Subcutaneous adipose tissue (tissue), 4 donors: ENCODE results near the gene GPR55. TPM values are rescaled to one million over a fixed set of nuclear protein-coding genes. Genes with fewer than 3 reads are reported as not detected.

ENCODE experiments used
- total RNA-seq, 4 donors: library from RNA; depleted of rRNA; stranded (reverse); fragments of >200 nt; gene quantifications; one replicate each; pipeline ENCODE4 v1.1.0, GENCODE V29; 2016
- TF ChIP-seq, protein P1 (sequence below): fragments of 450-650 bp; IDR thresholded peaks from one replicate; pipeline ENCODE4 v1.5.1; 2016; ENCODE audit warnings: low read depth, mild to moderate bottlenecking, control low read depth, antibody characterized with exemption, moderate library complexity

Gene GPR55
- total RNA-seq, 4 donors from 2014 or later, result under 0.01 to 0.38 (median 0.17) TPM; not detected in 1

DNA sequence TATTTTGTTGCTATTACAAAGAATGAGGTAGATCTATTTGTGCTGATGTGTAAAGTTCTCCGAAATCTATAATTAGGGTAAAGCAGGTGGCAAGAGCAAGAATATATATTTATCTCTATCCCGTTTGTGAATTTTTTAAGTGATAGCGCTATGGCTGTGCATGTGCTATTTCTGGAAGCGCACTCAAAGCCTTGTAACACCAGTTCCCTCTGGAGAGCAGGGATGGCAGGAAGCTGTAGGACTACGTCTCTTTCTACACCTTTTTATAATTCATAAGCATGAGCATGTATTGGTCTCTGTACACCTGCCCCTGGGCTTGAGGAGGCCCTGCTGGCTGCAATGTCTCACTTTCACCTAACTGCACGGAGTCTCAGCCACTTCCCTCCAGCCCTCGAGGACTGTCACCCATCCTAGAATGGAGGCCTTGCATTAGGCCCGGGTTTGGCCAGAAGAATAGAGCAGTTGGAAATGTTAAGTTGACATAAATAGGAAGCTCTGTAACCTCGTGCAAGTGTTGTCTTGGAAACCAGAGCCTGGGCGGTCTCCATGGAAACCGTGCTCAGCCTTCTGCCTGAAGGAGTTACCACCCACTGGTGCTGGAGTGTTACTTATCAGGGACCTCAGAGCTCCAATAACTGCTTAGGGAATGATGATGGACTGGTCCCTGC lies 39.4 kb downstream of the GPR55 start:
- TF ChIP-seq, protein P1, sequence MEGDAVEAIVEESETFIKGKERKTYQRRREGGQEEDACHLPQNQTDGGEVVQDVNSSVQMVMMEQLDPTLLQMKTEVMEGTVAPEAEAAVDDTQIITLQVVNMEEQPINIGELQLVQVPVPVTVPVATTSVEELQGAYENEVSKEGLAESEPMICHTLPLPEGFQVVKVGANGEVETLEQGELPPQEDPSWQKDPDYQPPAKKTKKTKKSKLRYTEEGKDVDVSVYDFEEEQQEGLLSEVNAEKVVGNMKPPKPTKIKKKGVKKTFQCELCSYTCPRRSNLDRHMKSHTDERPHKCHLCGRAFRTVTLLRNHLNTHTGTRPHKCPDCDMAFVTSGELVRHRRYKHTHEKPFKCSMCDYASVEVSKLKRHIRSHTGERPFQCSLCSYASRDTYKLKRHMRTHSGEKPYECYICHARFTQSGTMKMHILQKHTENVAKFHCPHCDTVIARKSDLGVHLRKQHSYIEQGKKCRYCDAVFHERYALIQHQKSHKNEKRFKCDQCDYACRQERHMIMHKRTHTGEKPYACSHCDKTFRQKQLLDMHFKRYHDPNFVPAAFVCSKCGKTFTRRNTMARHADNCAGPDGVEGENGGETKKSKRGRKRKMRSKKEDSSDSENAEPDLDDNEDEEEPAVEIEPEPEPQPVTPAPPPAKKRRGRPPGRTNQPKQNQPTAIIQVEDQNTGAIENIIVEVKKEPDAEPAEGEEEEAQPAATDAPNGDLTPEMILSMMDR, result no peak

DNA sequence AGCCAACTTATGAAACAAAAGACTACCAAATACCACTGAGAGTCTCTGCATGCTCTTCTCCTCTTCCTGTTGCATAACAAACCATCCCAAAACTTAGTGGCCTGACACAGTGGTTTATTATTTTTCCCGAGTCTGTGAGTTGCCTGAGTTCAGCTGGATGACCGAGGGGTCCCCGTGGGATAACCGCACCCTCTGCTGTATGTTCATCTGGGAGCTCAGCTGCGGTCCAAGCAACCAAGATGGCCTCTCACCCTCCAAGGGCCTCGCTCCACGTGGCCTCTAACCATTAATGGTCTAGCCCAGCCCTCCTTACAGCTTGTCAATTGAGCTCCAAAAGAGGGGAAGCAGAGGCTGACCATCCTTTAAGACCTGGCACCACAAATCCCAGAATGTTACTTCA lies 43.2 kb downstream of the GPR55 start:
- TF ChIP-seq, protein P1, result no peak

DNA sequence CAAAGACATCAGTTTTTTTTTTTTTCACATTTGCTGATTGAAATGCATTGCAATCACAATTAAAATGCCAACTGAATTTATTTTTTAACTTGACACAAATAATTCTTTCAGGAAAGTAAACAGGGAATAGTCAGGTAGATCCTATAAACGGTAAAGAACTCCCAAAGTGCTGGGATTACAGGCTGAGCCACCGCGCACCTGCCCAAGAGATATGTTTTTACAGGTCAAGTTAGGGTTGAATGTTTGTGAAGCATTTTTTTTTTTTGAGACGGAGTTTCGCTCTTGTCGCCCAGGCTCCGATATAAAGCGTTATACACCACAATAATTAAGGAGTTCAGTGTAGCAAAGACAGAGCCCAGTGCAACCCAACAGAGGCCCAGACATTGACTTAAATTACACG lies 45.2 kb downstream of the GPR55 start:
- TF ChIP-seq, protein P1, result no peak

DNA sequence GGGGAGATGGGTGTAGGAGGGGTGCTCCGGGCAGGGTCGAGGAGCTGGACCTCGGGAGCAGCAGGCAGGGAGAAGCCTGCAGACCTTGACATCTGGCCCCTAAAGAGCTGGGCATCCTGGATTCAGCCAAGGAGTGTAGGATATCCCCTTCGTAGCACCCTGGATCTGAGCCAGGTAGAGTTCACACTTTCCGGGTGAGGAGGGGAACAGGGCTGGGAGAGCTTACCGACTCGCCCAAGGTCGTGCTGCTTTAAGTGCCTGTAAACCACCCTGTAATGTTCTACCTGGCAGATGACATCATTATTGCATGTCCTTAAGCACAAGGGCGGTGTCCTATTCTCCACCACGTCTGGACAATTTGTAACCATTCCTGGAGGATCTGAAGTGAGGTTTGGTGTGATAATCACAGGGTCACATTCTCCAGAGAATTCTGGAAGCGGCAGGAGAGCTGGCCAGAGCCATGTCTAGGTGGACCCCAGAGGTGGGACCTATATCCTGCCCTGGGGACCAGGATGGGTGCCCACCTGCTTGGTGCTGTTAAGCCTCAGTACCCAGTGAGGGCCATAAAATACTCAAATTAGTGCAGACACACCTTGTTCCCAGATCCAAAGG lies 45.7 kb downstream of the GPR55 start:
- TF ChIP-seq, protein P1, result no peak

DNA sequence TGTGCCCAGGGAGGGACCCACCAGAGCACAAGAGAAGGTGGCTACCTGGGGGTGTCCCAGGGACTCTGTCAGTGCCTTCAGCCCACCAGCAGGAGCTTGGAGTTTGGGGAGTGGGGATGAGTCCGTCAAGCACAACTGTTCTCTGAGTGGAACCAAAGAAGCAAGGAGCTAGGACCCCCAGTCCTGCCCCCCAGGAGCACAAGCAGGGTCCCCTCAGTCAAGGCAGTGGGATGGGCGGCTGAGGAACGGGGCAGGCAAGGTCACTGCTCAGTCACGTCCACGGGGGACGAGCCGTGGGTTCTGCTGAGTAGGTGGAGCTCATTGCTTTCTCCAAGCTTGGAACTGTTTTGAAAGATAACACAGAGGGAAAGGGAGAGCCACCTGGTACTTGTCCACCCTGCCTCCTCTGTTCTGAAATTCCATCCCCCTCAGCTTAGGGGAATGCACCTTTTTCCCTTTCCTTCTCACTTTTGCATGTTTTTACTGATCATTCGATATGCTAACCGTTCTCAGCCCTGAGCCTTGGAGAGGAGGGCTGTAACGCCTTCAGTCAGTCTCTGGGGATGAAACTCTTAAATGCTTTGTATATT lies 46.3 kb downstream of the GPR55 start:
- TF ChIP-seq, protein P1, result no peak

DNA sequence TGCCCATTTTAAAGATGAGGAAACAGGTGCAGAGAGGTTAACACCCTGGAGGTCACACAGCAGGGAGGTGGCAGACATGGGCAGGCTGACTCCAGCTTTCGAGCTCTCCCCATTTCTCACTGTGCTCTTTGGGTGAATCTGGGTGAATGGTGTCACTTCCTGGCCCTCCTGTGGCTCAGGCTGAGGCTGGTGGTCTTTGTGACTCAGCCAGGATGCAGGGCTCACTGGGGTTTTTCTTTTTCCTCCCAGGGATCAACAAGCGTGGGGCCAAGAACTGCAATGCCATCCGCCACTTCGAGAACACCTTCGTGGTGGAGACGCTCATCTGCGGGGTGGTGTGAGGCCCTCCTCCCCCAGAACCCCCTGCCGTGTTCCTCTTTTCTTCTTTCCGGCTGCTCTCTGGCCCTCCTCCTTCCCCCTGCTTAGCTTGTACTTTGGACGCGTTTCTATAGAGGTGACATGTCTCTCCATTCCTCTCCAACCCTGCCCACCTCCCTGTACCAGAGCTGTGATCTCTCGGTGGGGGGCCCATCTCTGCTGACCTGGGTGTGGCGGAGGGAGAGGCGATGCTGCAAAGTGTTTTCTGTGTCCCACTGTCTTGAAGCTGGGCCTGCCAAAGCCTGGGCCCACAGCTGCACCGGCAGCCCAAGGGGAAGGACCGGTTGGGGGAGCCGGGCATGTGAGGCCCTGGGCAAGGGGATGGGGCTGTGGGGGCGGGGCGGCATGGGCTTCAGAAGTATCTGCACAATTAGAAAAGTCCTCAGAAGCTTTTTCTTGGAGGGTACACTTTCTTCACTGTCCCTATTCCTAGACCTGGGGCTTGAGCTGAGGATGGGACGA lies 47.1 kb downstream of the GPR55 start:
- TF ChIP-seq, protein P1, result no peak
